Cardiac muscle cell (in vitro differentiated cells and primary cell): ENCODE measurements around the gene NTN4. TPM values are rescaled to one million over a fixed set of nuclear protein-coding genes. Genes with fewer than 3 reads are reported as not detected.
"Not testable (repeated sequence)": the region's sequence is repeated elsewhere in the genome, so short reads cannot be mapped to it uniquely, and the experiment has no call there.

ENCODE experiments used
- DNase-seq, 2 donors: peaks; one replicate each; pipeline versions ENCODE4 v3.0.0 to v3.0.0-alpha.2; 2010 to 2017; ENCODE audit warnings: low read depth in 1 of 2, low spot score in 1 of 2
- H3K27ac ChIP-seq: fragments of 200-600 bp; sonication (generic); 2 replicates; pipeline ENCODE4 v1.5.1; 2016
- H3K27me3 ChIP-seq: fragments of 200-600 bp; sonication (generic); 2 replicates; pipeline ENCODE4 v1.6.0; 2016; ENCODE audit warnings: control low read depth
- H3K36me3 ChIP-seq: fragments of 200-600 bp; sonication (generic); 2 replicates; pipeline ENCODE4 v1.5.1; 2016; ENCODE audit warnings: control low read depth
- H3K4me1 ChIP-seq: fragments of 200-600 bp; sonication (generic); 2 replicates; pipeline ENCODE4 v1.8.1; 2017; ENCODE audit warnings: low read depth, mild to moderate bottlenecking, mixed run types
- H3K4me3 ChIP-seq: fragments of 200-600 bp; sonication (generic); 2 replicates; pipeline ENCODE4 v1.5.1; 2016; ENCODE audit warnings: mild to moderate bottlenecking
- H3K9me3 ChIP-seq: fragments of 200-600 bp; sonication (generic); 2 replicates; pipeline ENCODE4 v1.5.1; 2017; ENCODE audit warnings: low read depth, mild to moderate bottlenecking, control low read depth
- CTCF ChIP-seq: IDR thresholded peaks from 2 replicates; pipeline ENCODE4 v1.5.1; 2012; ENCODE audit warnings: low read depth, mild to moderate bottlenecking, low read length
- polyA plus RNA-seq: library from polyadenylated mRNA; unstranded; fragments of >200 nt; fragmentation: Nextera tagmentation; extraction: Ambion mirVana; gene quantifications from 2 replicates; pipeline ENCODE4 v1.2.1, GENCODE V29; 2016
- total RNA-seq: library from RNA; depleted of rRNA; stranded (reverse); fragments of >200 nt; gene quantifications from 2 replicates; pipeline ENCODE4 v1.2.3, GENCODE V29; 2016

NTN4 gene
- total and polyA plus RNA-seq, 2 experiments from 2014 or later = 0.86 to 1.4 TPM

GRCh38 chr12:95661360-95661759 lies 129.2 kb downstream of the NTN4 start:
- no peak for DNase-seq
- Histone ChIP-seq H3K9me3 (no peaks in the 10 kb centered on the region), H3K27ac (no peak overlapping the region), H3K4me1 (no peaks in the 10 kb centered on the region), H3K27me3 (peaks cover 20% of the 10 kb centered on the region), H3K4me3 (no peak overlapping the region), H3K36me3 (no peaks in the 10 kb centered on the region)
- no peak for TF ChIP-seq CTCF

DNA sequence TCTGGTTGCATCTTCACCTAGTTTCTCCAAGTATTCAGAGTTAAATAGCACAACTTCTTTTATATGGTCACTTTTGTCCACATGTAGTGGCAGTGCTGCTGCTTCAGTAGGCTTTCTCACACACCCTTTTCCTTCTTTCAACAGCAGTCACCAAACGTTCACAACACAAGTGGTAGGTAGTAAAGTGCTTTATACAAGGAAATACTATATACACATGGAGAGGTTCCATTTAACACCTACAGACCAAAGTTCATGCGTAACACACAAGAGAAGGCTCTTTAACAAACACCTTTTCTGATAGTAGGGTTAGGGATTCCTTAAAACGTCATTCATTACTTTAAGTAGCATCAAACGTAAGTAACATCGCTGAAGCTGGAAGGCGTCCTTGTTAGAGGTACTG lies 132.2 kb downstream of the NTN4 start:
- peaks cover 20% of the 10 kb centered on the region for H3K27me3 ChIP-seq
- DNase-seq = no peak
- H3K27ac ChIP-seq = no peak overlapping the region
- no peak for TF ChIP-seq CTCF
- H3K36me3 ChIP-seq = no peaks in the 10 kb centered on the region
- no peaks in the 10 kb centered on the region for H3K4me1 ChIP-seq
- no peak overlapping the region for H3K4me3 ChIP-seq
- no peaks in the 10 kb centered on the region for H3K9me3 ChIP-seq

DNA sequence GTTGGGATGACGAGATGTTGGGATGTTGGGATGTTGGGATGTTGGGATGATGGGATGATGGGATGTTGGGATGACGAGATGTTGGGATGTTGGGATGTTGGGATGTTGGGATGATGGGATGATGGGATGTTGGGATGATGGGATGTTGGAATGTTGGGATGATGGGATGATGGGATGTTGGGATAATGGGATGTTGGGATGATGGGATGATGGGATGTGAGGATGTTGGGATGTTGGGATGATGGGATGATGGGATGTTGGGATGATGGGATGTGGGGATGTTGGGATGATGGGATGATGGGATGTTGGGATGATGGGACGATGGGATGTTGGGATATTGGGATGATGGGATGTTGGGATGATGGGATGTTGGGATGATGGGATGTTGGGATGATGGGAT lies 135.9 kb downstream of the NTN4 start:
- H3K27me3 ChIP-seq = peaks cover 11% of the 10 kb centered on the region
- H3K27ac ChIP-seq, H3K4me3 ChIP-seq, H3K4me1 ChIP-seq, H3K9me3 ChIP-seq, H3K36me3 ChIP-seq, DNase-seq: not testable (repeated sequence)

DNA sequence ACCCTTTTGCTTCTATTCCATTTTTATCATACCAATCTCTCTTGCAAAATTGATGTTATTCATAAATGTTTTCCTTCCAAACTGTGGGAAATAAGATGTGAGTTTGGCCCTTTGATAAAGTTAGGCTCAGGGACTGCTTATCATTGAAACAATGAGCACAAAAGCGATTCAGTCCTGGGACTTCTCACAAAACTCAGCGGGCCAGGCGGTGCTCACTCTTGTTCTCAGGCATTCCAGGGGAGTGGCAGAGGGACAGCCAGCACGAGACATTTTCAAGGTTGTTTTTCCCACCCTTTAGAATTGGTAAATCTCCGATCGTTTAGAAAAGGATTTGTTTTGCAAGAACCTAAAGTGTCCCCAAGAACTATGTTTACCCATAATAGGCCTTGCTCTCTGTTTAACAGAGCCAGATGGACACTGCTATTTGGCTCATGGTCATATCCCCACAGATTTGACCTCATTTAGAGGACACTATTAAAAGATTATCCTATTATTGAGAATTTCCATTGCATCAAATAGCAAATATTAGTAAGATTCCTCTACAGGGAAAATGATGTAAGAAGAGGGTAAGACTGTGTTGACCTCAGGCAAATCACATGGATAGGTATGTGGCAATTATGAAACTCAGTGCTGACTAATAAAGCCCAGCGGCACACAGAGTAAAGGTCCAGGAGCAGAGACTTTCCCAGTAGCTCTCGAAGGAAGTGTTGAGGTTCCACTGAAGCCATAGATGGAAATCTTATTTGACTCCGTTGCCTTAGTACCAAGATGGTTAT lies 136.6 kb downstream of the NTN4 start:
- peak; percentile 22 to 64 for DNase-seq
- no peak overlapping the region for H3K4me3 ChIP-seq
- H3K36me3 ChIP-seq = no peaks in the 10 kb centered on the region
- no peak for TF ChIP-seq CTCF
- no peak overlapping the region for H3K27ac ChIP-seq
- H3K27me3 ChIP-seq = peaks cover 7% of the 10 kb centered on the region
- H3K4me1 ChIP-seq = peaks cover 5% of the 10 kb centered on the region
- no peaks in the 10 kb centered on the region for H3K9me3 ChIP-seq

- H3K9me3 ChIP-seq = no peaks in the 10 kb centered on the region
- no peaks in the 10 kb centered on the region for H3K36me3 ChIP-seq
- H3K27ac ChIP-seq = no peak overlapping the region
- no peak overlapping the region for H3K4me3 ChIP-seq
- peaks cover 7% of the 10 kb centered on the region for H3K4me1 ChIP-seq
- no peak for TF ChIP-seq CTCF
- H3K27me3 ChIP-seq = no peaks in the 10 kb centered on the region
- no peak for DNase-seq
Observed at GRCh38 chr12:95651681-95652080, 138.9 kb downstream of the NTN4 start.

DNA sequence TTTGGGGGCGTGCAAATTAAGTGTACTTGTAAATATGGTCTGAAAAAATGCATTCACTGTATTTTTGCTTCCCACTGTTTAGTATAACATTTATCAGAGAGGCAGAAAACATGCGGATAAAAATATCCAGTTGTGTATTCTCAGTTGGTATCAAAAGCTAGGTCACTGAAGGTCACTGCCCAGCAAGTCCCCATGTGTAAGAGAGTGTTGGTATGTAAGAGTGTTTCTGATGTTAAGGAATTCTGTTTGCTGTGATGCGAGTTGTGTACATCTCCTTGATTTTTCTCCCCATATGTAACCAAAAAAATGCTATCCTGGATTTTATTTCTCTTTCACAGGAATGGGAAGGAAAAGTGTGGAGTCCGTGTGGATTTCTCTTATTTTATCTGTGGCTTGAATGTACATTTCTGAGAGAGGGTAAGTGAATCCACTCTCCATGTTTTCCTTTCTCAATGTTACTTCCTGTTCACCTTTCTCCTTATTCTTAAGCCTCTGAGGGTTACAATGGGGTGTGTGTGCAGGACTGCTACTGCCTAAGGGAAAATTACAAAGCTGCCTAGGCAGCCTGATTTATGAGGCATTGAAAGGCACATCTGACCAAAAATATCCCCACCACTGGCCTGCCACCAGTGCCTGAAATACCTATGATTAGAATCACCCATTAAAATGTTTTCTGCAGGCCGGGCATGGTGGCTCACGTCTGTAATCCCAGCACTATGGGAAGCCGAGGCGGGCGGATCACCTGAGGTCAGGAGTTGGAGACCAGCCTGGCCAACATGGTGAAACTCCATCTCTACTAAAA lies 141.4 kb downstream of the NTN4 start:
- H3K9me3 ChIP-seq = no peaks in the 10 kb centered on the region
- peak; percentile 21 to 28 for DNase-seq
- peaks cover 7% of the 10 kb centered on the region for H3K4me1 ChIP-seq
- H3K36me3 ChIP-seq = no peaks in the 10 kb centered on the region
- peak overlapping the region; percentile 34 for H3K27ac ChIP-seq
- no peaks in the 10 kb centered on the region for H3K27me3 ChIP-seq
- TF ChIP-seq CTCF = no peak
- H3K4me3 ChIP-seq = no peak overlapping the region
